HCT116 (cell line): Measurements from ENCODE around the gene TLCD1. TPM values are rescaled to one million over a fixed set of nuclear protein-coding genes. Genes with fewer than 3 reads are reported as not detected.

Source experiments
- ATAC-seq: fragments of 200-7000 bp; cut with Tn5 transposase; 2 replicates; pipeline ENCODE4 v1.9.1; 2020; ENCODE audit warnings: mild to moderate bottlenecking, moderate library complexity
- BruUV-seq: library from RNA; stranded (reverse); fragments of 400-500 nt; replicated peaks from 2 replicates; lab custom pipeline; 2021; lab: Mats Ljungman, UMichigan
- CTCF ChIA-PET: fragments of 300-600 bp; sonication (Branson Sonifier 250); formaldehyde crosslinking; loops from one replicate; lab custom pipeline; 2021; ENCODE audit warnings: antibody characterized with exemption; lab: Charles Lee
- POLR2A ChIA-PET: fragments of 300-600, 350-600 bp; sonication (Branson Sonifier 250); formaldehyde crosslinking; loops from one replicate; lab custom pipeline; 2021; ENCODE audit warnings: antibody characterized with exemption; lab: Charles Lee
- RAD21 ChIA-PET, 2 experiments: fragments of 300-600 bp; sonication (Branson Sonifier 250); formaldehyde crosslinking; loops; one replicate each; lab custom pipeline; 2023; ENCODE audit warnings: low total read pairs in 2 of 2; ENCODE audit not compliant: uncharacterized antibody in 2 of 2, unreplicated experiment in 2 of 2, low non-redundant PET in 1 of 2; lab: Charles Lee
- DNase-seq: peaks from one replicate; pipeline ENCODE4 v3.0.0-alpha.2; 2010; ENCODE audit warnings: low read depth, low spot score
- H2AFZ ChIP-seq: fragments of 200-600 bp; shearing (Covaris generic), sonication (generic); 2 replicates; pipeline ENCODE4 v1.6.1; 2017; ENCODE audit warnings: low read depth, mixed run types, mixed read lengths, antibody characterized with exemption, low read length; ENCODE audit not compliant: poor library complexity, severe bottlenecking
- H3K27ac ChIP-seq: 2 replicates; pipeline ENCODE4 v1.5.1; 2012; ENCODE audit warnings: low read depth, low read length
- H3K27me3 ChIP-seq: fragments of 200-600 bp; sonication (generic); 2 replicates; pipeline ENCODE4 v1.6.1; 2016; ENCODE audit warnings: mixed run types, low read length, mixed read lengths; ENCODE audit not compliant: insufficient read depth
- H3K36me3 ChIP-seq, 2 experiments: fragments of 200-500 bp in 1 of 2; fragments of 200-600 bp in 1 of 2; sonication (Bioruptor generic) in 1 of 2; sonication (generic) in 1 of 2; 2 replicates each; pipeline versions ENCODE4 v1.5.1 to v1.6.1; 2014 to 2016; ENCODE audit warnings: low read length in 2 of 2, inconsistent platforms in 1 of 2, mixed read lengths in 1 of 2, mixed run types in 1 of 2; ENCODE audit not compliant: insufficient read depth in 2 of 2, control insufficient read depth in 1 of 2
- H3K4me1 ChIP-seq, 2 experiments: fragments of 200-600 bp in 1 of 2; sonication (generic) in 1 of 2; 2 replicates each; pipeline versions ENCODE4 v1.5.1 to v1.6.1; 2012 to 2017; ENCODE audit warnings: low read length in 2 of 2, inconsistent platforms in 1 of 2, mild to moderate bottlenecking in 1 of 2, mixed read lengths in 1 of 2, mixed run types in 1 of 2, moderate library complexity in 1 of 2; ENCODE audit not compliant: insufficient read depth in 2 of 2, control insufficient read depth in 1 of 2
- H3K4me2 ChIP-seq: fragments of 200-600 bp; sonication (generic); 2 replicates; pipeline ENCODE4 v1.6.1; 2017; ENCODE audit warnings: mixed run types, low read length, mixed read lengths
- H3K4me3 ChIP-seq, 2 experiments: fragments of 200-600 bp in 1 of 2; sonication (generic) in 1 of 2; replicated peaks in 1 of 2; 2 replicates each; pipeline ENCODE4 v1.5.1; 2011 to 2016; ENCODE audit warnings: low read length in 2 of 2, control low read depth in 1 of 2, low read depth in 1 of 2, mild to moderate bottlenecking in 1 of 2, mixed read lengths in 1 of 2, mixed run types in 1 of 2
- H3K79me2 ChIP-seq: fragments of 200-600 bp; sonication (generic); 2 replicates; pipeline ENCODE4 v1.6.1; 2017; ENCODE audit warnings: mild to moderate bottlenecking, mixed run types, low read length, moderate library complexity, mixed read lengths; ENCODE audit not compliant: insufficient read depth
- H3K9ac ChIP-seq: fragments of 200-600 bp; sonication (generic); 2 replicates; pipeline ENCODE4 v1.6.1; 2016; ENCODE audit warnings: low read length, mixed read lengths
- H3K9me2 ChIP-seq: fragments of 200-600 bp; sonication (generic), shearing (Covaris generic); 2 replicates; pipeline ENCODE4 v1.6.1; 2017; ENCODE audit warnings: mixed run types, mild to moderate bottlenecking, moderate library complexity; ENCODE audit not compliant: insufficient read depth
- H3K9me3 ChIP-seq, 2 experiments: fragments of 200-500 bp in 1 of 2; fragments of 200-600 bp in 1 of 2; sonication (Bioruptor generic) in 1 of 2; sonication (generic) in 1 of 2; 2 replicates each; pipeline ENCODE4 v1.6.1; 2014 to 2017; ENCODE audit warnings: low read length in 2 of 2, mixed read lengths in 2 of 2, inconsistent platforms in 1 of 2, low read depth in 1 of 2, mild to moderate bottlenecking in 1 of 2, mixed run types in 1 of 2, moderate library complexity in 1 of 2; ENCODE audit not compliant: control insufficient read depth in 1 of 2, insufficient read depth in 1 of 2
- H4K20me1 ChIP-seq: fragments of 200-600 bp; sonication (generic), shearing (Covaris generic); 2 replicates; pipeline ENCODE4 v1.6.1; 2017; ENCODE audit warnings: mixed run types, mild to moderate bottlenecking, moderate library complexity; ENCODE audit not compliant: insufficient read depth
- ATF3 ChIP-seq: IDR thresholded peaks from 2 replicates; pipeline ENCODE4 v1.6.1; 2012
- CBX3 ChIP-seq: IDR thresholded peaks from 2 replicates; pipeline ENCODE4 v1.6.1; 2012; ENCODE audit warnings: low read depth
- CEBPB ChIP-seq: IDR thresholded peaks from 2 replicates; pipeline ENCODE4 v1.6.1; 2012; ENCODE audit warnings: low read depth
- EGR1 ChIP-seq: IDR thresholded peaks from 2 replicates; pipeline ENCODE4 v1.6.1; 2012; ENCODE audit warnings: low read depth
- ELF1 ChIP-seq: IDR thresholded peaks from 2 replicates; pipeline ENCODE4 v1.6.1; 2012; ENCODE audit warnings: low read depth, borderline replicate concordance
- EZH2 ChIP-seq: fragments of 200-600 bp; sonication (generic); IDR thresholded peaks from 2 replicates; pipeline ENCODE4 v1.6.1; 2017; ENCODE audit warnings: antibody characterized with exemption, mixed run types
- EZH2phosphoT487 ChIP-seq: fragments of 200-600 bp; IDR thresholded peaks from 2 replicates; pipeline ENCODE4 v1.6.1; 2018; ENCODE audit warnings: antibody characterized with exemption, borderline replicate concordance
- FOSL1 ChIP-seq: IDR thresholded peaks from 2 replicates; pipeline ENCODE4 v1.6.1; 2012; ENCODE audit warnings: low read depth
- JUND ChIP-seq: IDR thresholded peaks from 2 replicates; pipeline ENCODE4 v1.6.1; 2012
- POLR2AphosphoS5 ChIP-seq: IDR thresholded peaks from 2 replicates; pipeline ENCODE4 v1.6.1; 2011; ENCODE audit warnings: mild to moderate bottlenecking, low read depth, low read length, moderate library complexity
- SIN3A ChIP-seq: IDR thresholded peaks from 2 replicates; pipeline ENCODE4 v1.6.1; 2012; ENCODE audit warnings: low read depth
- SRF ChIP-seq: IDR thresholded peaks from 2 replicates; pipeline ENCODE4 v1.6.1; 2012; ENCODE audit warnings: low read depth
- TCF7L2 ChIP-seq: IDR thresholded peaks from 2 replicates; pipeline ENCODE4 v1.7.0; 2011; ENCODE audit warnings: borderline replicate concordance, inconsistent platforms; ENCODE audit not compliant: insufficient read depth, insufficient read length; ENCODE audit errors: extremely low read depth
- ZFX ChIP-seq: fragments of 450-650 bp; IDR thresholded peaks from 2 replicates; pipeline ENCODE4 v1.6.1; 2017
- ZNF274 ChIP-seq: fragments of 200-500 bp; sonication (Bioruptor generic); IDR thresholded peaks from 2 replicates; pipeline ENCODE4 v1.6.1; 2014; ENCODE audit warnings: mild to moderate bottlenecking, low read depth, low read length, inconsistent platforms
- intact Hi-C: fragments of 100-400 bp; cut with micrococcal nuclease; formaldehyde crosslinking; loops from 2 replicates; pipeline ENCODE4 v1.10.0; 2022
- total RNA-seq: library from RNA; stranded (reverse); gene quantifications from one replicate; pipeline ENCODE4 v1.2.1, GENCODE V29; 2021; ENCODE audit not compliant: unreplicated experiment

TLCD1 gene
- total RNA-seq, 1 experiment from 2014 or later, result 28.3 TPM

- intact Hi-C loops, result no loop called here
- ATAC-seq (no peak), DNase-seq (no peak)
- RAD21 ChIA-PET, result interaction anchor here in 1 of 2 experiments (0.6 kb wide), 1 partner anchor 19 kb away, joined by 8 read pairs; no protein-coding TSS in a partner anchor
- peaks cover 28 to 50% of the 10 kb centered on the region in 2 experiments for H3K36me3 ChIP-seq
- H3K4me1 ChIP-seq, result peaks cover 34 to 66% of the 10 kb centered on the region in 2 experiments
- H3K4me3 ChIP-seq, result peak overlapping the region; percentile 97 to 100
- POLR2A ChIA-PET, result interaction anchor here (1.4 to 11.6 kb wide), 3 partner anchors 17 to 26 kb away, joined by 4 to 149 read pairs (median 9); partner anchors contain the start of genes NEK8, RPL23A and TLCD1
- CTCF ChIA-PET, result interaction anchor here (13.6 kb wide), 1 partner anchor 19 kb away, joined by 207 read pairs; the partner anchor contains the start of genes NEK8 and TLCD1
- peak overlapping the region; percentile 98 for H3K27ac ChIP-seq
- no peaks in the 10 kb centered on the region for H3K9me2 ChIP-seq
- H3K9ac ChIP-seq, result peak overlapping the region; percentile 100
- H3K9me3 ChIP-seq, result no peaks in the 10 kb centered on the region
- H4K20me1 ChIP-seq, result peaks cover 31% of the 10 kb centered on the region; the same call in 1 of the 2 replicates
- peaks cover 60% of the 10 kb centered on the region for H3K79me2 ChIP-seq
- 0 out of 2 replicates have a peak, but pooled peaks have one; percentile 16 for TF ChIP-seq POLR2AphosphoS5
- TF ChIP-seq ZFX, result no peak
- no peak overlapping the region for H2AFZ ChIP-seq
- no TSS peak for BruUV-seq
- peak overlapping the region; percentile 99 for H3K4me2 ChIP-seq
- no peaks in the 10 kb centered on the region for H3K27me3 ChIP-seq
Measured at GRCh38 chr17:28745786-28746411, 19.9 kb upstream of the TLCD1 start.

GRCh38 chr17:28744972-28745785 is 19.1 kb upstream of the TLCD1 start:
- ATAC-seq (no peak; the same call in 1 of the 2 replicates), DNase-seq (no peak)
- ChIA-PET POLR2A (interaction anchor here (2.3 to 11.6 kb wide), 2 partner anchors 17 to 26 kb away, joined by 9 to 149 read pairs; partner anchors contain the start of genes NEK8, RPL23A and TLCD1), CTCF (interaction anchor here (13.6 kb wide), 1 partner anchor 18 kb away, joined by 207 read pairs; the partner anchor contains the start of genes NEK8 and TLCD1), RAD21 (interaction anchor here in 1 of 2 experiments (1.0 kb wide), 1 partner anchor 19 kb away, joined by 5 read pairs; no protein-coding TSS in a partner anchor)
- intact Hi-C loops, result no loop called here
- BruUV-seq, result no TSS peak
- Histone ChIP-seq H3K9me3 (no peaks in the 10 kb centered on the region), H3K36me3 (peaks cover 23 to 43% of the 10 kb centered on the region in 2 experiments), H3K4me1 (peaks cover 34 to 59% of the 10 kb centered on the region in 2 experiments), H3K4me3 (peak overlapping the region; percentile 97 to 100), H2AFZ (no peak overlapping the region), H3K9ac (peak overlapping the region; percentile 100), H3K27me3 (no peaks in the 10 kb centered on the region), H3K9me2 (no peaks in the 10 kb centered on the region), H3K4me2 (peak overlapping the region; percentile 99), H3K79me2 (peaks cover 52% of the 10 kb centered on the region), H3K27ac (peak overlapping the region; percentile 98), H4K20me1 (peaks cover 24% of the 10 kb centered on the region; the same call in 1 of the 2 replicates)
- TF ChIP-seq ELF1, result no peak
- TF ChIP-seq CEBPB, result no peak
- TF ChIP-seq SRF, result no peak
- TF ChIP-seq JUND, result no peak
- TF ChIP-seq FOSL1, result no peak
- no peak for TF ChIP-seq ATF3
- no peak for TF ChIP-seq EZH2phosphoT487
- TF ChIP-seq EGR1, result no peak
- no peak; the same call in 1 of the 2 replicates for TF ChIP-seq SIN3A
- no peak for TF ChIP-seq EZH2
- TF ChIP-seq CBX3, result no peak
- no peak for TF ChIP-seq TCF7L2
- TF ChIP-seq ZNF274, result no peak
